Measurements from ENCODE around the gene SEC14L2. TPM values are rescaled to one million over a fixed set of nuclear protein-coding genes. Genes with fewer than 3 reads are reported as not detected.

SEC14L2 gene
- total RNA-seq, 1 experiment from 2014 or later, result 9.4 TPM

GRCh38 chr22:30469165-30469564 lies 72.3 kb downstream of the SEC14L2 start:
- Mint-ChIP-seq H3K9me3 (ENCODE audit: unreplicated experiment) (no peaks in the 10 kb centered on the region), H3K4me1 (ENCODE audit: low read depth, unreplicated experiment) (no peaks in the 10 kb centered on the region), H3K27ac (ENCODE audit: unreplicated experiment) (no peak overlapping the region), H3K36me3 (ENCODE audit: insufficient read depth, unreplicated experiment) (no peaks in the 10 kb centered on the region), H3K4me3 (ENCODE audit: unreplicated experiment) (no peak overlapping the region), H3K27me3 (ENCODE audit: insufficient read depth, unreplicated experiment) (peaks cover 16% of the 10 kb centered on the region)
- DNase-seq, result no peak
- TF ChIP-seq CTCF (IDR thresholded peaks at IDR 0.05; ENCODE audit: insufficient read depth in 1 of 2, low read depth in 1 of 2, low read length in 1 of 2, severe bottlenecking in 1 of 2, unreplicated experiment in 1 of 2), result no peak
- CTCF ChIA-PET, result no interaction called here
- no peaks in the 10 kb centered on the region for H3K4me1 ChIP-seq
- no peaks in the 10 kb centered on the region for H3K9me3 ChIP-seq
- BruUV-seq (replicated peaks), result no TSS peak
- intact Hi-C loops (cut with micrococcal nuclease; ENCODE audit: unreplicated experiment), result no loop called here
- no peaks in the 10 kb centered on the region for H3K27me3 ChIP-seq (replicated peaks; ENCODE audit: control insufficient read depth, insufficient read depth, low read length)
- POLR2A ChIA-PET, result no interaction called here
- H3K36me3 ChIP-seq (ENCODE audit: control insufficient read depth, insufficient read depth, low read length), result no peaks in the 10 kb centered on the region
- H3K4me3 ChIP-seq (ENCODE audit: low read depth, low read length), result no peak overlapping the region

GRCh38 chr22:30470655-30471054 lies 73.8 kb downstream of the SEC14L2 start:
- no peaks in the 10 kb centered on the region for H3K4me1 Mint-ChIP-seq (ENCODE audit: low read depth, unreplicated experiment)
- ChIA-PET CTCF (no interaction called here), POLR2A (no interaction called here)
- H3K4me1 ChIP-seq, result no peaks in the 10 kb centered on the region
- H3K27me3 Mint-ChIP-seq (ENCODE audit: insufficient read depth, unreplicated experiment), result peaks cover 12% of the 10 kb centered on the region
- DNase-seq, result no peak
- no peak for TF ChIP-seq CTCF (IDR thresholded peaks at IDR 0.05; ENCODE audit: insufficient read depth in 1 of 2, low read depth in 1 of 2, low read length in 1 of 2, severe bottlenecking in 1 of 2, unreplicated experiment in 1 of 2)
- intact Hi-C loops (cut with micrococcal nuclease; ENCODE audit: unreplicated experiment), result no loop called here
- BruUV-seq (replicated peaks), result no TSS peak
- no peaks in the 10 kb centered on the region for H3K9me3 Mint-ChIP-seq (ENCODE audit: unreplicated experiment)
- no peak overlapping the region for H3K4me3 ChIP-seq (ENCODE audit: low read depth, low read length)
- no peaks in the 10 kb centered on the region for H3K9me3 ChIP-seq
- no peak overlapping the region for H3K27ac Mint-ChIP-seq (ENCODE audit: unreplicated experiment)
- no peaks in the 10 kb centered on the region for H3K36me3 ChIP-seq (ENCODE audit: control insufficient read depth, insufficient read depth, low read length)
- H3K4me3 Mint-ChIP-seq (ENCODE audit: unreplicated experiment), result no peak overlapping the region
- no peaks in the 10 kb centered on the region for H3K27me3 ChIP-seq (replicated peaks; ENCODE audit: control insufficient read depth, insufficient read depth, low read length)
- H3K36me3 Mint-ChIP-seq (ENCODE audit: insufficient read depth, unreplicated experiment), result no peaks in the 10 kb centered on the region

DNA sequence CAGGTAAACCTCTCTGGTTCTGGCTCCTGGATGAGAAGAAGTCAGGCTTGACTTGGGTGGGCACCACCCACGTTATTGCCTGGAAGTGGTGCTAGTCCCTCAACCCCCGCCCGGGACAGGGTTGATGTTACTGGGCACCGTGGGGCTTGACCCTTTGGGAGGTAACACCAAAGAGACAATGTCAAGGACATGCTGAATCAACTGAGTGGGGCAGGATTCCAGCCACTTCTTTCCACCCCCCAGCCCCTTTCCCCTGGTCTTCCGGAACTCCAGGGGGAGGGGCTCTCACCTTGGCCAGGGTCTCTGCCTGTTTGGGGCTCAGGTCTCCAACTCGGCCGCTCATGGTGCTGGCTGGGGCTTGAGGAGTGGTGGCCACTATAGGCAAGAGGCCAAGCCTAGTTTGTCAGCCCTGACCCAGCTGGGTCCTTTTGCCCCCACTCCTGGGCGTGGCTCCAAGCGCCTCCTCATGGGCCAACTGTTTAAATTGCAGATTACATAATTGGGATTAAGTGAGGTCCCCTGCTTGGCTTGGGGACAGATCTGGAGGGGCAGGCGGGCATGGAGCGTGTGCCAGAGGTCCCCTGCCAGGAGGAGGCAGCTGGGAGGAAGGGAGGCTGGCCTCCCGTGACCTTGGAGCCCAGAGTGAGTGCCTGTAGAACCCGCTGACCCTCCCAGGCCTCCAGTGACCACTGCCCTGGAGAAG lies 74.9 kb downstream of the SEC14L2 start, which contains the start of gene SEC14L3:
Gene SEC14L3 (minus strand): TSS at position 402 of the 703 bp plus-strand sequence. CDS start 59 bp downstream, at position 343.
- POLR2A ChIA-PET, result no interaction called here
- no TSS peak for BruUV-seq (replicated peaks)
- Mint-ChIP-seq H3K4me3 (ENCODE audit: unreplicated experiment) (no peak within 1 kb of the TSS), H3K27me3 (ENCODE audit: insufficient read depth, unreplicated experiment) (peaks cover 12% of the 10 kb centered on the region), H3K27ac (ENCODE audit: unreplicated experiment) (no peak within 1 kb of the TSS), H3K36me3 (ENCODE audit: insufficient read depth, unreplicated experiment) (no peaks in the 10 kb centered on the region), H3K9me3 (ENCODE audit: unreplicated experiment) (no peaks in the 10 kb centered on the region), H3K4me1 (ENCODE audit: low read depth, unreplicated experiment) (no peaks in the 10 kb centered on the region)
- Histone ChIP-seq H3K36me3 (ENCODE audit: control insufficient read depth, insufficient read depth, low read length) (no peaks in the 10 kb centered on the region), H3K9me3 (no peaks in the 10 kb centered on the region), H3K27me3 (replicated peaks; ENCODE audit: control insufficient read depth, insufficient read depth, low read length) (no peaks in the 10 kb centered on the region), H3K4me3 (ENCODE audit: low read depth, low read length) (no peak within 1 kb of the TSS), H3K4me1 (no peaks in the 10 kb centered on the region)
- CTCF ChIA-PET, result no interaction called here
- intact Hi-C loops (cut with micrococcal nuclease; ENCODE audit: unreplicated experiment), result no loop called here
- no peak for DNase-seq
- TF ChIP-seq CTCF (IDR thresholded peaks at IDR 0.05; ENCODE audit: insufficient read depth in 1 of 2, low read depth in 1 of 2, low read length in 1 of 2, severe bottlenecking in 1 of 2, unreplicated experiment in 1 of 2), result no peak

Measured in Caco-2 (cell line).